GM18511 (cell line): ENCODE results near the gene CFAP74.

ENCODE experiments used
- ATAC-seq: cut with Tn5 transposase; IDR thresholded peaks from one replicate; pipeline ENCODE4 v1.9.1; 2021; ENCODE audit warnings: mild to moderate bottlenecking, moderate library complexity; ENCODE audit not compliant: unreplicated experiment

Gene CFAP74

DNA sequence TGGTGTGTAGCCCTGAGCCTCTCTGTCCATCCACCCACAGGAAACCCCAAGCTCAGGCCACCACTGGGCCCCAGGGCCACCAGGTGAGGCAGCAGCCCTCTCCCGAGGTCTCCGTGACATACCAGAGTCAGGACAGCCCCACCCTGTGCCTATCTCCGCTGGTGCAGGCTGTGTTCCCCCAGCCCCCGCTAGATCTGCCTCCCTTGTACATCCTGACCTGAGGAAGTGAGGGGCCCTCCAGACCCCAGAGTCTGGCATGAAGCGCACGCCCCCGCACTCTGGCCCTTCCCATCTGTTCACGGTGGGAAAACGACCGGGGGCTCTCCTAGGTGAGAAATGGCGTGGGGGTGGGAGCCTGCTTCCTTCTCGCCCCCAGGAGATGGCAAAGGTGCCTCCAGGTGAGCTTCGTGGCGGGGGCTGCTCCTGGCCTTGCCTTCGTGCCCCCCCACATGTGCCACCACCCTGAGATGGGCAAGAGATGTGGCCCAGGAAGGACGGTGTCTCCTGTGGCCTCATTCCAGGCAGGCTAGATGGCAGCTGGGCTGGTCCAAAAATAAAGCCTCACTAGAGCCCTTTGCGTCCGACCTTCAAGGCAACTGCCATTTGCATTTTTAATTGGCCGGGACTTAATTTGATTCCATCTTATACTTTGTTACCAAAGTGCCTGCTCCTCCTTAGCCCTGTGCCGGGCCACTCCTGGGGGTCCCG, 18.6 kb upstream of the CFAP74 start:
- no peak for ATAC-seq

DNA sequence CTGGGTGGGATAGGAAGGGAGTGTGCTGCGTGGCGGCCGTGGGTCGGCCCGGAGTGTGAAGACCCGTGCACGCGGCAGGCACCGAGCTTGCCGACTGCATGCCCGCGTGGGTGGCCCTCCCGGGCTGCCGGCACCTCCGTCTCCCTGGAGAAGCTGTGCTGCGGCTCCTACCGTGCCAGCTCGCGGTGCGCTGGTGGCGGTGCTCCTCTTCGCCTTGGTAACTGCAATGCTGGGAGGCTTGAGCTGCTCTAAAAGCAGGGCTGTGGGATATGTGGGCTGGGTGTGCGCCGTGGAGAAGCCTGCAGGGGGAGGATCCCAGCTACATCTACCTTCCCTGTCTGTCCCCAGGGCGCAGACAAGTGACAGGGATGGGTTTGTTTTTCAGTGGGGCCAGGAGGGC, 18.0 kb upstream of the CFAP74 start:
- no peak for ATAC-seq

DNA sequence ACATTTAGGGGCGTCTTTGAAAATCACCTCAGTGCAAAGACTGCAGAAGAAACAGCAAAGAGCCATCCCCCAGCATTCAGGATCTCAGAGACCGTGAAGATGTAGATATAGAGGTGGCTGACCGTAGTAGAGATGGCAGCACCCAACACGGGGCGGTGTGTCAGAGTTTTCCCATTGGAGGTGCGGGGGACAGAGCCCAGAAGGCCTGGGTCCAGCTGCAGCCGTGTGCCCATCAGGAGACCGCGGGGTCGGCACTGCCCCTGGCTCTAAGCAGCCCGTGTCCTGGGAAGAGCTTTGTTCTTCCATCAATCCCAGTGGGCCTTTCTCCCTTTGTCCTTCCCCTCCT, 16.7 kb upstream of the CFAP74 start:
- ATAC-seq = no peak

DNA sequence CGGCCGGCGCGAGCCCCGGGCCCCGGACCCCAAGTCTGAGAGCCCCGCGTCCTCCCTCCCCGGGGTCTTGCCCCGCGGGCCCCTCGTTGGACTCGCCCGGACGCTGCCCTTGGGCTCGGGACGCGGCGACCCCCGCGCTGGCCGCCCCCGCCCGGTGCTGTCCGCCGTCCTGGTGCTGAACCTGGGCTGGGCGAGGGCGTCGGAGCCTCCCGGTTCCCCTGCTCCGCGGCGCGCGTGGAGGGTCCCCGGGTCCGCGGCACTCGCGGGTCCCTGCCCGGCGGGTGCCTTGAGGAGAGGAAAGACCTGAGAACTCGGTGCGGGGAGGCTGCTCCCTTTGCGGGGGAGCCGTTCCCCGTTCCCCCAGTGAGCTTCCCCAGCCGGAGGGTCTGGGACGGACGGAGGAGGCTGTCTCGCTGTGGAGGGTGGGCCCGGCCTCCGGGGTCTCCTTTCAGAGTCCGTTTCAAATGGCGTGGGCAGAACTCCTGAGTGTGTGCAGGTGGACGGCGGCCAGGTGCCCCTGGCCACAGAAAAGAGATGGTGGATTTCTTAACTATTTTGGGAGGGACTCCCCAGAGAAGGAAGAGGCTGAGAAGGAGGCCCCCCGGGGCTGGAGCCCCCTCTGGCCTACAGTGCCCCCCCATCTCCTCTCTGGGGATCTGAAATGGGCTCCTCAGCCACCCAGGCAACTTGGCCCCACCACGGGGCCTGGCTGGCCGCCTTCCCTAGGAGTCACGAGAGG, 16.2 kb upstream of the CFAP74 start:
- ATAC-seq = no peak

DNA sequence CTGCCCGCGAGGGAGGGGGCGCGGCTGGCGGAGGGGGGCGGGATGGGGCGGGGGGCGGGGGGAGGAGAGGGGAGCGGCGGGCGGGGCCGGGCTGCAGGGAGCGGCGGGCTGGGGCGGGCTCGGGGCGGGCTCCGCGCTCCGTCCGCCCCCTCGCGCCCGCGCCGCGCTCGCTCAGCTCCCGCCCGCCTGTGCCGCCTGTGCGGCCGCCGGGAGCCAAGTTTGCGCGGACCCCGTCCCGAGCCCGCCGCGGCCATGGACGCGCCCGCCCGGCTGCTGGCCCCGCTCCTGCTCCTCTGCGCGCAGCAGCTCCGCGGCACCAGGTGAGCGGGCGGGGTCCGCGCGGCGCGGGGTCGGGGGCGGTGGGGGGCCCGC, 15.6 kb upstream of the CFAP74 start, which contains the start of gene GABRD:
GABRD (plus strand) TSS at position 174 of the 372 bp plus-strand sequence; CDS start at position 253, 79 bp downstream.
- ATAC-seq = no peak

DNA sequence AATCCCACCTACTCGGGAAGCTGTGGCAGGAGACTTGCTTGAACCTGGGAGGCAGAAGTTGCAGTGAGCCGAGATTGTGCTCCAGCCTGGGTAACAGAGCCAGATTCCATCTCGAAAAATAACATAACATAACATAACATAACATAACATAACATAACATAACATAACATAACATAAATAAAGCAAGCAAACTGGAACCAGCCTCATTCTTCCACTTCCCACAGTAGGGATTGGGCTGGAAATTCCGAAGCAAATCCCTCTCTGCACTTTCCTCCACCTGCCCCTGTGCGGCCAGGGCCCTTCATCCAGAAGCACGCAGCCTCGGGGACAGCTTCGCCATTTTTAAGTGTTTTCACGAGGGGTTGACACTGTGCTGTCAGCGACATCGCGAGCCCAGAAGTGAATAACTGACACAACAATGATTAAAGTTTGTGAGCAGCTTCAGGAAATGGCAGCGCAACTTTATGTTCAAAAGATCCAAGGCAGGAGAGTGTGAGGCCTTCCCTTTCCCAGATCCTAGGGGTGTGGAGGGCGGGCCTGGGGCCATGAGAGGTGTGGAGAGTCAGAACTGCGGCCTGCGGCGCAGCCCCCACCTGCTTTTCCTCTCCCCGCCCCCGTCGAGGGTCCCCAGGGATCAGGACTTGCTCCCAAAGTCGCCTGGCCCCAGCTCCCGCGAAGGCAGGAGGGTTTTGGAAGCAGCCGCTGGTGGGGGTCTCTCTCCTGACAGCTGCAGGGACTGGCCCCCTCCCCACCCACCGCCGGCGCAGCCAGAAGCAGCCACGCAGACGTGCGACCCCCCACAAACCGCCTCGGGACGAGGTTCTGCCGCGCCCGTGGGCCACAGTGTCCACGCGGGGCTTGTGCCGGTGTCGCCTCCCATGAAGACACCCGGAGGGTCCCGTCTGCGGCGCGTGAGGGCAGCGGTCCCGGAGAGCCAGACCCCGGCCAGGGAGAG, 14.9 kb upstream of the CFAP74 start:
- ATAC-seq = no peak

DNA sequence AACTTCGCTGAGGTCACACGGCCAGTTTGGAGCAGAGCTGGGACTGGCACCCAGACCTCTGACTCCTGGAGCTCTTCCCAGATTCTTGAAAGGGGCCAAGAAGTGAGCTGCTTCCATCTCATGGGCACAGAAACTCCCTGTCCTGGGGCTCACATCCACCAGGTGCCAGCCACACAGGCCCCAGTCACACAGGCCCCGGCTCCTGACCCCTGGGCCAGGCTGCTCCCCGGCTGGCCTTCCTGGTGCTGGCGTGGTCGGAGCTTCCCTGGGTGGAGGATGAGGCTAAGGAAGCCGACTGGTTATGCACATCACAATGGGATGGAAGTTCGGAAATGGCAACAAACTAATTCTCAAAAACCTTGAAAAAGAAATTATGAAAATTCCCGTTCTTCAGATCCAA, 12.5 kb upstream of the CFAP74 start:
- no peak for ATAC-seq

DNA sequence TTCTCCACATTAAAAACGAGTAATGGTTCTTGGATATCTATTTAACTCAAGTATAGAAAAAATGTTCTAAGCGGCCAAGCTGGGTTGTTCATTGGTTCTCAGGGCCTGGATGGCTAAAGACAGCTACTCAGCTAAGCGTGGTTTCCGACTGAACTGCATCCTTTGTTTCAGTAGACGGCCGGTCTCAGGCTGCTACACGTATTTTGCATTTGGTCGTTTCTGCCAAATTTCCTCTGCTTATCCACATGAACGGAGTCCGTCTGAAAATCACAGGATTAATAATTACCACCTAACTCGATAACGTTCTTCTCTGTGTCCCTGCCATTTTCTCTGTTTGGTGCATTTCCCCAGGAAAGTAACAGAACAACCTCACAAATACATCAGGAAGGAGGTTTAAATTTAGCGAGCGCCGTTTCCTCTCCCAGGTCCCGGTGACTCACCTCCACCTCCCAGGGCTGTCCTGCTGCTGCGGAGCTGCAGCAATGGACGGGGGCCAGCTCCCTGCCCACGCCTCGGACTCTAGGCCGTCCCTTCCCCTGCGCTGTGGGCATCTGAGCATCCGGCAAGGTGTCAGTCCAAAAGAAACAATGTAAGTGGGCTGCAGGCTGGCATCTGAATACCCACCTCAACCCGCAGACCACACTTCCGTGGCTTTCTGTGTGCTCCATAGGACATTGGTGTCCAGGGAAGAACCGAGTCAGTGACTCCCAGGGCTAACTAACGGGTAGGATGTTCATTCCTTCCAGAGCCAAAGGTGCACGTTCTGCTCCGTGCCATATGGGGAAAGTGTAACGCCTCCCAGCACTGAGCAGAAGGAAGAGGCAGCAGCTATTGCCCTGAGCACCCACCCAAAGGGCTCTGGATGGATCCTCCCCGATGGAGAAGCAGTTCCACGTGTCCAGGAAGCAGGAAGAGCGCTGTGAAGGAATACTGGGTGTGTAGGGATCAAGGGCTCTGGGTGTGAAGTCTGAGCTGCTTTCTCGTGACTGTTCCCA, 11.5 kb upstream of the CFAP74 start:
- ATAC-seq = no peak

DNA sequence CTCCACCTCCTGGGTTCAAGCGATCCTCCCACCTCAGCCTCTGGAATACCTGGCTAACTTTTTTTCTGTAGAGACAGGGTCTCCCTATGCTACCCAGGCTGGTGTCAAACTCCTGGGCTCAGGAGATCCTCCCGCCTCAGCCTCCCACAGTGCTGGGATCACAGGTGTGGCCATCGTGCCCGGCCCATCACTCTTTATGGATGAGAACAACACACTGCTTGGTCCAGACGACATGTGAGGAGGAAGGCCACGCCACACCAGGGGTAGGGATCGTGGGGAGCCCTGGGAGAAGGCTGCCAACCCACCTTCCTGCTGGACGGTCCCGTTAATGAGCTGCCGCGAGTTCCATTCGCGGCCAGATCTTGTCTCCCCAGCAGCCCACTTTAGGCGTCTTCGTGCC, 10.6 kb upstream of the CFAP74 start:
- ATAC-seq = no peak

DNA sequence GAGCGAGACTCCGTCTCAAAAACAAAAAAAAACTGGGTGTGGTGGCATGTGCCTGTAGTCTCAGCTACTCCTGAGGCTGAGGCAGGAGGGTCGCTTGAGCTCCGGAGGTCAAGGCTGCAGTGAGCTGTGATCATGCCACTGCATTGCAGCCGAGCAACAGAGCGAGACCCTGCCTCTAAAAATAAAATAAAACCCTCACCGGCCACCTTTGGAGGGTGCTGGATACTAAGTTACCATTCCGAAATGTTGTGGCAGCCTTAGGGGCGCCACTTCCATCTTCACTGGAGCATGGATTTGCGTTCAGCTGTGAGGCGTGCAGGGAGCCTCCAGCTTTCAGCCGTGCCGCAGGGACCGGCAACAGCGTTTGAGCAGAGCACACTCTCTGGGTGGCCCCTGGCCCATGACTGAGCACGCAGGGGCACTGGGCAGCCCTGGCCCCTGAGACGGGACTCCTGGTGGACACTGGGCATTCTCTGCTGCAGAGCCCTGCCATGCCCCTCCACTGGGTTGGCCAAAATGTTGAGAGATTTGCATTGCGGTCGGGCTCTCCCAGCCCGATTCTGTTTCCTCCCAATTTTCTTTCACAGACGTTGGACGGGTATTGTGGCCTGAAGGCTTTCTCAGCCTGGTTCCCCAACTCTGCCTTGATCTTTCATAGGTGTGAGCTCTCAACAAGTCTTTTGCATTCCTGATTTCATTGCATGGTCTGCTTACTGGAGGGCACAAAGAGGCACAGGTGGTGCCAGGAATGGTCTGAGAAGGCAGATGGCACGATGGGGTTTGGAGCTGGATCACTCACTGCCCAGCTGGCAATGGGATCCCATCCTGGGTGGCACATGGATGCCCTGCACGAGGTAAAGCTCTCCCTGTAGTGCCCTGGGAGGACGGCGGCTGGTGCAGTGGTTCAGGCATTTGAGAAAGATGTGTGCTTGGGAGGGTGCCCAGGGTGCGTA, 5.8 kb upstream of the CFAP74 start:
- no peak for ATAC-seq

DNA sequence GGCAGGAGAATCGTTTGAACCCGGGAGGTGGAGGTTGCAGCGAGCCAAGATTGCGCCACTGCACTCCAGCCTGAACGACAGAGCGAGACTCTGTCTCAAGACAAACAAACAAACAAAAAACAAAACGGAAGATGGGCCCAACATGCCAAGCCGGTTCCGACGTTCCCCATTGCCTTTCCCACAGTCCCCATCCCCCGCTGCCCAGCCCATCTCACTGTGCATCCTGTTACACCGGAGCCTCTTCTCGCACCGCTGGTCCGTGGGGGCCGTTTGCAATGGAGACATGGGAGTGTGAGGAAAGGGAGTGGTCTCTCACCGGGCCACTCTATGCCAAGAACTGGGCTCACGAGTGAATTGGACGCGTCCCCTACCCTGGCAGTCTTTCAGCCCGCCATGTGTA, 1.3 kb upstream of the CFAP74 start:
- no peak for ATAC-seq

DNA sequence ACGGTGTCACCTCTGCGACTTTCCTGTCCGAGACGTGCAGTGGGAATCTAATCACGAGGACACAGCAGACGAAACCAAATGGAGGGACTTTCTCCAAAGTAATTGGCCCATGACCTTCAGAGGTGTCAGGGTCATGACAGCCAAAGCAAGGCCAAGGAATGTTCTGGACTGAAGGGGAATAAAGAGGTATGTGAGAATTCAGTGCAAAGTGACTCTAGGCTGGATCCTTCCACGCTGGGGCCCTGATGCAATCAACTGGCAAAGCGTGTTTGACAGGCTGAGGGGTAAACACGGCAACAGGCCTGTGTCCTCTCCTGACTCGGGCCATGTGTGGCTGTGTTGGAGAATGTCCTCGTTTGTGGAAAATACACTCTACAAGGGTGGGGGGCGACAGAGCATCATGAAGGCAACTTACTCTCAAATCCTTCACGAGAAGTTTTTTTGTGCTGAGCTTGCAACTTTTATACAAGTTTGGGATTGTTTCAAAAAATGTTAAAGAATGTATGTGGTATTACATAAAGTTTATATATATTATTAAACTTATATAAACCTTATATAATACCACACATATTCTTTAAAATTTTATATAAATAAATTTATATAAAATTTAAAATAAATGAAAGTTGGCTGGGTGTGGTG, 1.7 kb downstream of the CFAP74 start:
- ATAC-seq = no peak

DNA sequence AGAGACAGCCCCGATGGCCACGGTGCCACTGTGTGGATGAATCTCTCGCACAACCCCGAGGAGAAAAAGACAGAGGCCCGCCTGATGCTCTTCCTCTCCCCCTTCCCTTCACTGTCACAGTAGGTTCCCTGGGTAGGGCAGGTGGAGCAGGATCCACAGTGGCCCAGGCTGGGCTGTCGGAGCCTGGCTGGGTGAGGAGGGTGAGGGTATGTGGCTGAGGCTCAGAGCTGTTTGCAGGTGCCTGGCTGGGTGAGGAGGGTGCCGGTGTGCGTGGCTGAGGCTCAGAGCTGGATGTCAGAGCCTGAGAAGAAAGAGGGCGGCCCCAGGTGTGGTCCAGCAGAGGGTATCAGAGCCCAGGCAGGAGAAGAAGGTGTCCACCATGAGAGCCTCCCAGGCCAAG, 2.7 kb downstream of the CFAP74 start:
- no peak for ATAC-seq

DNA sequence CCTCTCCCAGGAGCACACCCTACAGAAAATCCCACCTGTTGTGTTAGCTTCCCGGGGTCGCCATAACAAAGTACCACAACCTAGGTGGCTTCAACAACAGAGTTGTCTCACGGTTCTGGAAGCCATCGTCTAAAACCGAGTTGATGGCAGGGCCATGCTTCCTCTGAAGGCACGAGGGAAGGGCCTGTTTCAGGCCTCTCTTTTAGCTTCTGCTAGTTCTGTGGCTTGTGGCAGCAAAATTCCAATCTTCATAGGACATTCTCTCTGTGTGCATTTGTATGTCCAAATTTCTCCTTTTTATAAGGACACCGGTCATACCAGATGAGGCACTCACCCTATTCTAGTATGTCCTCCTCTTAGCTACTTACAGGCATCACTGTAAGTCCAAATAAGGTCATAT, 3.2 kb downstream of the CFAP74 start:
- ATAC-seq = no peak

DNA sequence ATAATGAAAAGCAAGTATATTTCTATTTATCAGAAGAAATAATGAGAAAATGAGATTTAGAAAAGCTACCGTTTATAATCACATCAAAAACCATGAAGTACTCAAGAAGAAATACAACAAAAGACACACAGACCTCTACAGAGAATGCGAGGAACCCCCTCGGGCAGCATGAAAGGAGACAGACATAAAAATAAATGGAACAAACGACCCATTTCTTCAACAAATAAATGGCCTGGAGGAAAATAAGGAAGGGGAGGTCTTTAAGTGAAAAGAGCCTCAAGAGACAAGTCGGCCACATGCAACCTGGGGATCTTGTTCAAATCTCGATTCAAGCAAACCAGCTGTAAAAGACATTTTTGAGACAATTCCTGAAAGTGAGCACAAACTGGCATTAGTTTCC, 6.0 kb downstream of the CFAP74 start:
- no peak for ATAC-seq

DNA sequence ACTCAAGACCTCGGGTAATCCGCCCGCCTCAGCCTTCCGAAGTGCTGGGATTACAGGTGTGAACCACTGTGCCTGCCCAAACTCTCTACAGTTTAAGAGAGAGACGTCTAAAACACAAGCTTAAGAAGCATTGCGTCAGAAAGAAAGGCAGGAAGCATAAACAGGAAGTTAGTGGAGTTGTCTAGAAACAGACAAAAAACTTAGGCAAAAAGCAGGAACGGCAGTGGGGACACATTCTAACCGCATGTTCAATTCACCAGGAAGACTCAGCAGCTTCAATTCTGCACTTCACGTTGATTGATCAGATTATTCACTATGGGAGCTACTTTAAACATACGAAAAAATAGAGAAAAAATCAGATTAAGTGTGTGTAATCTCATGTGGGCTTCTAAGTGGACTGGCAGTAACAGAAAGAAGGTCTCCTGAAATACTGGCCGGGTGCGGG, 7.4 kb downstream of the CFAP74 start:
- no peak for ATAC-seq

DNA sequence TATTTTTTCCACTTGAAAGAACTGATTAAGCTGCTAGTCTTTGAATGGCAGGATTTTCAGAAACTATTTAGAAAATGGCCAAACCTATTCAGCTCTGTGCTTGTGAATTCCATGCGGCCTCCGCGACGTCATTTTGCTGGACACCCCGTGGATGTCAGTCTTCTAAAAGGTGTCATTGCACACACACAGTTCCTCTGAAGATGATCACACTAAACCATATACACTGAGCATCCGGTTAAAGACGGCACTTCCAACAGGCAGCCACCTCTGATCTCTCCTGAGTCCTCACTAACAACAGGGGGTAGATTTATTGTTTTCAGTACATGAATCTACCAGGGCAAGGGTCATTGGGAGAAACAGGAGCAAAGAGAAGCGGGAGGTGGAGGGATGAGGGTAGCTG, 9.1 kb downstream of the CFAP74 start:
- no peak for ATAC-seq

DNA sequence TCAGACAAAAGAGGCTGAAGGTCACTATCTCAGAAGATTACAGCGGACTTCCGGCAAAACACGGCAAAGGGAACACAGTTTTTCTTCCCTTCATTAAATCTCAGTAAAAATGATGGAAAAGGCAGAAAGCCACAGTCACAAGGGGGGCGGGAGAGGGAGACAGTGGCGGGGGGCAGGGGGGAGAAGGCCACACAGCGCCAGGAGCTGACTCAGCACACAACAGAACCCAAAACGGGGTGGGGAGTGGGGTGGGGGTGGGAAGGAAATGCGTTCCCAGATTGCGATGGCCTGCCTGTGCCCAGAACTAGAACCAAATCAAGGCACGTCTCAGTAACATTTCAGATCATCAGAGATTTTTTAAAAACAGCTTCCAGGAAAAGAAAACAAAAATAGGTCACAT, 13.4 kb downstream of the CFAP74 start:
- no peak for ATAC-seq

DNA sequence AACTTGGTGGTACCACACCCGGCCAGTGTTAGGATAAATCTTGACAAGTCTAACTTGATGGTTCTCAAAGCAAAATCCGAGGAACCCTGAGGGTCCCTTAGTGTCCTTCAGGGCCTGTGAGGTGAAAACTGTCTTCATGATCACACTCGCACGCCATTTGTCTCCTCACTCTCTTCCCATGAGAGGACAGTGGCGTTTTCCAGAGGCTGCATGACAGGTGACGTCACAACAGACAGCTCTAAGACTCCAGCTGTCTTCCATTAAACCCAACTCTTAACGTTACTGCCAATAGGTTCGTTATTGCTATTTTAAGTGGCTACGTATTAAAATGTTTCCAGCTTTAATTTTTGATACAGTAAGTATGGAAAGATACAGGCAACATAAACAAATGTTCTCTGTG, 13.8 kb downstream of the CFAP74 start:
- ATAC-seq = no peak
